ENCODE data around the gene ACAA1. TPM values are rescaled to one million over a fixed set of nuclear protein-coding genes. Genes with fewer than 3 reads are reported as not detected.
"Not testable (repeated sequence)": the region's sequence is repeated elsewhere in the genome, so short reads cannot be mapped to it uniquely, and the experiment has no call there.

Gene ACAA1
- total and polyA plus RNA-seq, 2 donors (not counting 1 experiment from before 2014, with no cell fraction given): 98.4 to 143 TPM

DNA sequence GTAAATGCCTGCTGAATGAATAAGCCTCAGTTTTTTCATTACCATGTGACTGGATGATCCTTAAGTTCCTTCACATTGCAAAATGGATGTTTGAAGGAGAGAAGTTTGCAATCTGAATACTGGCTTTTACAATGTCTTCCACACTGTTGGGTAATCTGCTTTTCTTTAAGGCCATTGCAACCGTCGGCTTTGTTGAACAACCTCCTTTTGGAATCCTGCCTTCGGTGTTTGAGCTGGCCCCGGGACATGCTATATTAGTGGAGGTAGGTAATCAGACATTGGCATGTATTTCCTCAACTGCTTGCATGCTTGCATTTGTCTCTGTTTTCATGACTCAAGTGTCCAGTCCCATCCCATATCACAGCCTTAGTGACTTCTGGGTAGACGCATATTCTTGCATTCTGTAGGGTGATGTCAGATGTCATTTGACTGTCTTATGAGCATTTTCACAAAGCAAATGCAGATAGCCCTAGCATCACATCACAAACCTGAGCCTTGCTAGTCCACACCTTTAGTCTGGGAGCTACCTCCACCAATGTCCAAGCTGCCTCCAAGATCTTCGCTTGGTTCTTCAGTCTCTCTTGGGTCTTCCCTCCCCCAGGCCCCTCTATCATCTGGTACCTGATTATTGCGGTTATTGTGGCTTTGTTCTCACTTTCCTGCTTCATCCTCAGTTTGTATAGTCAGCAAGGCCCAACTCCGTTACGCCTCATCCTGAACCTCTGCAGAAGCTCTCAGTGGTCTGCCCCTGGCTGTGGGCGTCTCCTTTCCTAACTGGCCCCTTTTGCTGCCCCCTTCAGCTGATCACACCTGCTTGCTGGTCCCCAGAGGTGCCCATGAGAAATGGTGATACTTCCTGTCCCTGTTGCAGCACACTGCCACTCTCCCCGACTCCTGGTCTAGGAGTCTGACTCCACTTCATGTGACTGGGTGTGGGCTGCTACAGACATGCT, 48.5 kb downstream of the ACAA1 start:
- peaks cover 0 to 19% (median 11%) of the 10 kb centered on the region in 3 donors for H3K9me3 ChIP-seq (ENCODE audit: control extremely low read depth in 1 of 3, control insufficient read depth in 2 of 3, insufficient read depth in 1 of 3, low read length in 2 of 3)
- Mint-ChIP-seq H3K27me3 (peaks cover 4% of the 10 kb centered on the region), H3K27ac (no peak overlapping the region), H3K4me3 (no peak overlapping the region), H3K9me3 (ENCODE audit: insufficient read depth) (peaks cover 9% of the 10 kb centered on the region), H3K4me1 (no peaks in the 10 kb centered on the region)
- ChIA-PET CTCF (no interaction called here), POLR2A (no interaction called here)
- WGBS (ENCODE audit: insufficient coverage): 87% methylated on average over 8 of the region's 11 CpGs
- H4K20me1 ChIP-seq (ENCODE audit: control insufficient read depth, insufficient read depth, low read length, poor library complexity, severe bottlenecking): no peaks in the 10 kb centered on the region
- no peak overlapping the region for H3K4me2 ChIP-seq (replicated peaks; ENCODE audit: low read depth, low read length, poor library complexity, severe bottlenecking)
- DNase-seq: no peak
- H3K27ac ChIP-seq (ENCODE audit: low read length in 2 of 2): no peak overlapping the region
- no peak overlapping the region for H2AFZ ChIP-seq (ENCODE audit: insufficient read depth, low read depth, low read length, poor library complexity, severe bottlenecking)
- H3K9ac ChIP-seq (ENCODE audit: low read length): no peak overlapping the region
- H3K36me3 ChIP-seq (replicated peaks in 1 of 2; ENCODE audit: control extremely low read depth in 1 of 2, control insufficient read depth in 1 of 2, extremely low read depth in 1 of 2, insufficient read depth in 2 of 2, low read length in 1 of 2): no peaks in the 10 kb centered on the region
- TF ChIP-seq, protein P1, sequence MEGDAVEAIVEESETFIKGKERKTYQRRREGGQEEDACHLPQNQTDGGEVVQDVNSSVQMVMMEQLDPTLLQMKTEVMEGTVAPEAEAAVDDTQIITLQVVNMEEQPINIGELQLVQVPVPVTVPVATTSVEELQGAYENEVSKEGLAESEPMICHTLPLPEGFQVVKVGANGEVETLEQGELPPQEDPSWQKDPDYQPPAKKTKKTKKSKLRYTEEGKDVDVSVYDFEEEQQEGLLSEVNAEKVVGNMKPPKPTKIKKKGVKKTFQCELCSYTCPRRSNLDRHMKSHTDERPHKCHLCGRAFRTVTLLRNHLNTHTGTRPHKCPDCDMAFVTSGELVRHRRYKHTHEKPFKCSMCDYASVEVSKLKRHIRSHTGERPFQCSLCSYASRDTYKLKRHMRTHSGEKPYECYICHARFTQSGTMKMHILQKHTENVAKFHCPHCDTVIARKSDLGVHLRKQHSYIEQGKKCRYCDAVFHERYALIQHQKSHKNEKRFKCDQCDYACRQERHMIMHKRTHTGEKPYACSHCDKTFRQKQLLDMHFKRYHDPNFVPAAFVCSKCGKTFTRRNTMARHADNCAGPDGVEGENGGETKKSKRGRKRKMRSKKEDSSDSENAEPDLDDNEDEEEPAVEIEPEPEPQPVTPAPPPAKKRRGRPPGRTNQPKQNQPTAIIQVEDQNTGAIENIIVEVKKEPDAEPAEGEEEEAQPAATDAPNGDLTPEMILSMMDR (IDR thresholded peaks at IDR 0.05): no peak
- no peak for TF ChIP-seq EZH2 (IDR thresholded peaks at IDR 0.05; ENCODE audit: borderline replicate concordance, insufficient read depth, low read depth, low read length, poor library complexity, severe bottlenecking)
- H3K4me3 ChIP-seq (ENCODE audit: control extremely low read depth in 1 of 5, extremely low read depth in 1 of 5, insufficient read depth in 1 of 5, low read depth in 2 of 5, low read length in 4 of 5): no peak overlapping the region
- no peak for ATAC-seq (ENCODE audit: low read depth)
- peaks cover 0 to 2% (median 0%) of the 10 kb centered on the region in 4 experiments for H3K27me3 ChIP-seq (replicated peaks in 1 of 4; ENCODE audit: control extremely low read depth in 1 of 4, control insufficient read depth in 3 of 4, insufficient read depth in 4 of 4, low read length in 3 of 4)
- no peaks in the 10 kb centered on the region for H3K4me1 ChIP-seq (ENCODE audit: control insufficient read depth in 2 of 2, insufficient read depth in 2 of 2, low read length in 2 of 2)
- H3K79me2 ChIP-seq (ENCODE audit: control insufficient read depth, insufficient read depth, low read length): no peaks in the 10 kb centered on the region
- intact Hi-C loops (cut with micrococcal nuclease): no loop called here

DNA sequence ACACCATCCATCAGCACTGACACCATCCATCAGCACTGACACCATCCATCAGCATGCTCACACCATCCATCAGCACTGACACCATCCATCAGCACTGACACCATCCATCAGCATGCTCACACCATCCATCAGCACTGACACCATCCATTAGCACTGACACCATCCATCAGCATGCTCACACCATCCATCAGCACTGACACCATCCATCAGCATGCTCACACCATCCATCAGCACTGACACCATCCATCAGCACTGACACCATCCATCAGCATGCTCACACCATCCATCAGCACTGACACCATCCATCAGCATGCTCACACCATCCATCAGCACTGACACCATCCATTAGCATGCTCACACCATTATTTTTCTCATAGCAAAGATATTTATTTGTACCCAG, 49.6 kb downstream of the ACAA1 start:
- intact Hi-C loops (cut with micrococcal nuclease); H3K27ac ChIP-seq (ENCODE audit: low read length in 2 of 2); DNase-seq; H3K4me1 ChIP-seq (ENCODE audit: control insufficient read depth in 2 of 2, insufficient read depth in 2 of 2, low read length in 2 of 2); H3K4me3 Mint-ChIP-seq; H4K20me1 ChIP-seq (ENCODE audit: control insufficient read depth, insufficient read depth, low read length, poor library complexity, severe bottlenecking); H2AFZ ChIP-seq (ENCODE audit: insufficient read depth, low read depth, low read length, poor library complexity, severe bottlenecking); H3K9ac ChIP-seq (ENCODE audit: low read length); H3K27me3 Mint-ChIP-seq; H3K36me3 ChIP-seq (replicated peaks in 1 of 2; ENCODE audit: control extremely low read depth in 1 of 2, control insufficient read depth in 1 of 2, extremely low read depth in 1 of 2, insufficient read depth in 2 of 2, low read length in 1 of 2); H3K4me3 ChIP-seq (ENCODE audit: control extremely low read depth in 1 of 5, extremely low read depth in 1 of 5, insufficient read depth in 1 of 5, low read depth in 2 of 5, low read length in 4 of 5); H3K4me2 ChIP-seq (replicated peaks; ENCODE audit: low read depth, low read length, poor library complexity, severe bottlenecking); ATAC-seq (ENCODE audit: low read depth); H3K79me2 ChIP-seq (ENCODE audit: control insufficient read depth, insufficient read depth, low read length); POLR2A ChIA-PET; H3K27me3 ChIP-seq (replicated peaks in 1 of 4; ENCODE audit: control extremely low read depth in 1 of 4, control insufficient read depth in 3 of 4, insufficient read depth in 4 of 4, low read length in 3 of 4); H3K27ac Mint-ChIP-seq; H3K4me1 Mint-ChIP-seq; H3K9me3 Mint-ChIP-seq (ENCODE audit: insufficient read depth); CTCF ChIA-PET: not testable (repeated sequence)
- H3K9me3 ChIP-seq (ENCODE audit: control extremely low read depth in 1 of 3, control insufficient read depth in 2 of 3, insufficient read depth in 1 of 3, low read length in 2 of 3): peaks cover 0 to 24% (median 11%) of the 10 kb centered on the region in 3 donors

Data from B cell (primary cell).